Measurements from ENCODE around the gene PCBP2.

PCBP2 gene

GRCh38 chr12:53506450-53506785 is 54.5 kb downstream of the PCBP2 start:
- DNase-seq (ENCODE audit: low read depth): no peak
- Histone ChIP-seq H3K9ac (ENCODE audit: low read length) (peak overlapping the region; percentile 78), H3K4me3 (ENCODE audit: low read length) (no peak overlapping the region), H3K4me1 (ENCODE audit: control insufficient read depth, insufficient read depth, low read length) (peaks cover 46% of the 10 kb centered on the region), H3K9me3 (ENCODE audit: control insufficient read depth, low read length) (no peaks in the 10 kb centered on the region), H3K36me3 (ENCODE audit: control insufficient read depth, insufficient read depth, low read length, severe bottlenecking) (peaks cover 36% of the 10 kb centered on the region), H3K27me3 (replicated peaks; ENCODE audit: control insufficient read depth, insufficient read depth, low read length) (no peaks in the 10 kb centered on the region)

- H3K9ac ChIP-seq (ENCODE audit: low read length): peak within 1 kb of the TSS; percentile 78
- DNase-seq (ENCODE audit: low read depth): no peak
- peaks cover 40% of the 10 kb centered on the region for H3K4me1 ChIP-seq (ENCODE audit: control insufficient read depth, insufficient read depth, low read length)
- no peaks in the 10 kb centered on the region for H3K27me3 ChIP-seq (replicated peaks; ENCODE audit: control insufficient read depth, insufficient read depth, low read length)
- peaks cover 42% of the 10 kb centered on the region for H3K36me3 ChIP-seq (ENCODE audit: control insufficient read depth, insufficient read depth, low read length, severe bottlenecking)
- no peak within 1 kb of the TSS for H3K4me3 ChIP-seq (ENCODE audit: low read length)
- H3K9me3 ChIP-seq (ENCODE audit: control insufficient read depth, low read length): no peaks in the 10 kb centered on the region
Observed at GRCh38 chr12:53506881-53507602, 55.1 kb downstream of the PCBP2 start, which contains the start of gene NPFF. TSS of gene NPFF (minus strand) at chr12:53507484. CDS start at chr12:53507474, 10 bp downstream.

GRCh38 chr12:53507603-53507885 is 55.6 kb downstream of the PCBP2 start:
- Histone ChIP-seq H3K9ac (ENCODE audit: low read length) (peak overlapping the region; percentile 4), H3K36me3 (ENCODE audit: control insufficient read depth, insufficient read depth, low read length, severe bottlenecking) (peaks cover 47% of the 10 kb centered on the region), H3K9me3 (ENCODE audit: control insufficient read depth, low read length) (no peaks in the 10 kb centered on the region), H3K4me1 (ENCODE audit: control insufficient read depth, insufficient read depth, low read length) (peaks cover 37% of the 10 kb centered on the region), H3K4me3 (ENCODE audit: low read length) (no peak overlapping the region), H3K27me3 (replicated peaks; ENCODE audit: control insufficient read depth, insufficient read depth, low read length) (no peaks in the 10 kb centered on the region)
- DNase-seq (ENCODE audit: low read depth): no peak

- peak; percentile 90 for DNase-seq (ENCODE audit: low read depth)
Observed at GRCh38 chr12:53508534-53509170, 56.8 kb downstream of the PCBP2 start.

GRCh38 chr12:53510181-53510812 is 58.4 kb downstream of the PCBP2 start:
- peaks cover 16% of the 10 kb centered on the region for H3K4me1 ChIP-seq (ENCODE audit: control insufficient read depth, insufficient read depth, low read length)
- no peak overlapping the region for H3K9ac ChIP-seq (ENCODE audit: low read length)
- no peak for DNase-seq (ENCODE audit: low read depth)
- no peak overlapping the region for H3K4me3 ChIP-seq (ENCODE audit: low read length)
- H3K27me3 ChIP-seq (replicated peaks; ENCODE audit: control insufficient read depth, insufficient read depth, low read length): no peaks in the 10 kb centered on the region
- peaks cover 68% of the 10 kb centered on the region for H3K36me3 ChIP-seq (ENCODE audit: control insufficient read depth, insufficient read depth, low read length, severe bottlenecking)
- no peaks in the 10 kb centered on the region for H3K9me3 ChIP-seq (ENCODE audit: control insufficient read depth, low read length)

More at GRCh38 chr12:53508534-53509170, 56.8 kb downstream of the PCBP2 start:
- no peak overlapping the region for H3K9ac ChIP-seq (ENCODE audit: low read length)
- H3K27me3 ChIP-seq (replicated peaks; ENCODE audit: control insufficient read depth, insufficient read depth, low read length): no peaks in the 10 kb centered on the region
- H3K36me3 ChIP-seq (ENCODE audit: control insufficient read depth, insufficient read depth, low read length, severe bottlenecking): peaks cover 54% of the 10 kb centered on the region
- H3K4me3 ChIP-seq (ENCODE audit: low read length): no peak overlapping the region
- H3K4me1 ChIP-seq (ENCODE audit: control insufficient read depth, insufficient read depth, low read length): peaks cover 26% of the 10 kb centered on the region
- no peaks in the 10 kb centered on the region for H3K9me3 ChIP-seq (ENCODE audit: control insufficient read depth, low read length)

GRCh38 chr12:53513712-53514410 is 62.0 kb downstream of the PCBP2 start:
- Histone ChIP-seq H3K27me3 (replicated peaks; ENCODE audit: control insufficient read depth, insufficient read depth, low read length) (no peaks in the 10 kb centered on the region), H3K4me1 (ENCODE audit: control insufficient read depth, insufficient read depth, low read length) (peaks cover 10% of the 10 kb centered on the region), H3K9me3 (ENCODE audit: control insufficient read depth, low read length) (no peaks in the 10 kb centered on the region), H3K9ac (ENCODE audit: low read length) (peak overlapping the region; percentile 5), H3K4me3 (ENCODE audit: low read length) (no peak overlapping the region), H3K36me3 (ENCODE audit: control insufficient read depth, insufficient read depth, low read length, severe bottlenecking) (peaks cover 77% of the 10 kb centered on the region)
- DNase-seq (ENCODE audit: low read depth): no peak

GRCh38 chr12:53514628-53515290 is 62.9 kb downstream of the PCBP2 start:
- Histone ChIP-seq H3K36me3 (ENCODE audit: control insufficient read depth, insufficient read depth, low read length, severe bottlenecking) (peaks cover 81% of the 10 kb centered on the region), H3K4me1 (ENCODE audit: control insufficient read depth, insufficient read depth, low read length) (peaks cover 10% of the 10 kb centered on the region), H3K4me3 (ENCODE audit: low read length) (no peak overlapping the region), H3K9me3 (ENCODE audit: control insufficient read depth, low read length) (no peaks in the 10 kb centered on the region), H3K27me3 (replicated peaks; ENCODE audit: control insufficient read depth, insufficient read depth, low read length) (no peaks in the 10 kb centered on the region), H3K9ac (ENCODE audit: low read length) (no peak overlapping the region)
- DNase-seq (ENCODE audit: low read depth): no peak

- H3K9me3 ChIP-seq (ENCODE audit: control insufficient read depth, low read length): no peaks in the 10 kb centered on the region
- no peak for DNase-seq (ENCODE audit: low read depth)
- peaks cover 10% of the 10 kb centered on the region for H3K4me1 ChIP-seq (ENCODE audit: control insufficient read depth, insufficient read depth, low read length)
- no peak overlapping the region for H3K4me3 ChIP-seq (ENCODE audit: low read length)
- H3K36me3 ChIP-seq (ENCODE audit: control insufficient read depth, insufficient read depth, low read length, severe bottlenecking): peaks cover 86% of the 10 kb centered on the region
- no peak overlapping the region for H3K9ac ChIP-seq (ENCODE audit: low read length)
- no peaks in the 10 kb centered on the region for H3K27me3 ChIP-seq (replicated peaks; ENCODE audit: control insufficient read depth, insufficient read depth, low read length)
Observed at GRCh38 chr12:53515291-53515680, 63.4 kb downstream of the PCBP2 start.

- DNase-seq (ENCODE audit: low read depth): no peak
- Histone ChIP-seq H3K36me3 (ENCODE audit: control insufficient read depth, insufficient read depth, low read length, severe bottlenecking) (peaks cover 87% of the 10 kb centered on the region), H3K9me3 (ENCODE audit: control insufficient read depth, low read length) (no peaks in the 10 kb centered on the region), H3K4me1 (ENCODE audit: control insufficient read depth, insufficient read depth, low read length) (peaks cover 10% of the 10 kb centered on the region), H3K9ac (ENCODE audit: low read length) (no peak overlapping the region), H3K27me3 (replicated peaks; ENCODE audit: control insufficient read depth, insufficient read depth, low read length) (no peaks in the 10 kb centered on the region), H3K4me3 (ENCODE audit: low read length) (no peak overlapping the region)
Observed at GRCh38 chr12:53516758-53517455, 65.0 kb downstream of the PCBP2 start.

GRCh38 chr12:53518381-53518780 is 66.5 kb downstream of the PCBP2 start:
- Histone ChIP-seq H3K27me3 (replicated peaks; ENCODE audit: control insufficient read depth, insufficient read depth, low read length) (no peaks in the 10 kb centered on the region), H3K4me3 (ENCODE audit: low read length) (no peak overlapping the region), H3K4me1 (ENCODE audit: control insufficient read depth, insufficient read depth, low read length) (peaks cover 10% of the 10 kb centered on the region), H3K36me3 (ENCODE audit: control insufficient read depth, insufficient read depth, low read length, severe bottlenecking) (peaks cover 87% of the 10 kb centered on the region), H3K9me3 (ENCODE audit: control insufficient read depth, low read length) (no peaks in the 10 kb centered on the region), H3K9ac (ENCODE audit: low read length) (no peak overlapping the region)
- DNase-seq (ENCODE audit: low read depth): no peak

Data from adipocyte (in vitro differentiated cells).